Hepatocyte (in vitro differentiated cells): ENCODE results near the gene NR6A1.

ENCODE experiments used
- EZH2 ChIP-seq: fragments of 200-600 bp; sonication (generic); IDR thresholded peaks from 2 replicates; pipeline ENCODE4 v1.6.1; 2016; ENCODE audit warnings: antibody characterized with exemption, mild to moderate bottlenecking, borderline replicate concordance
- EZH2phosphoT487 ChIP-seq: fragments of 200-600 bp; sonication (generic); IDR thresholded peaks from one replicate; pipeline ENCODE4 v1.6.1; 2018; ENCODE audit warnings: antibody characterized with exemption, mild to moderate bottlenecking, low read depth, moderate library complexity; ENCODE audit not compliant: unreplicated experiment, severe bottlenecking

GRCh38 chr9:124615100-124615742 lies 155.9 kb downstream of the NR6A1 start:
- no peak for TF ChIP-seq EZH2phosphoT487
- no peak for TF ChIP-seq EZH2
